Amniotic epithelial cell (primary cell): ENCODE measurements around the gene GFI1B.

Experiments used
- DNase-seq: peaks from one replicate; pipeline ENCODE4 v3.0.0-alpha.2; 2010; ENCODE audit warnings: low read depth

GFI1B gene

DNA sequence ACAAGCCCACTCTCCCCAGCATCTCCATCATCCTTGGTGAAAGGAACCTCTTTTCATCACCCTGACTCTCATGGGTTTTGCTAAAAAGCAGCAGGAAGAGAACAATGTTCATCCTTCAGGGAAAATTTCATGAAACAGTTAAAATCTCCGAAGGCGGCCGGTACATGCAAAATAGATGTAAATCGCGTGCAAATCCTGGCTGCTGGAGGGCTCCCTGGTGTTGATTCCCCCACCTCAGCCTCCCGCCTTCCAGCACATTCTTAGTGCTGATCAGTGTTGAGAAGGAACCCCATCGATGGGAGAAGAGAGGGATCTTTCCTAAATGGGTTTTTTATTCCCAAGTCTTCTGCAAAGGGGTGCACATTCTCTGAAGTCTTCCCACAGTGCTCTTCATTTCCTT lies 8.7 kb upstream of the GFI1B start:
- DNase-seq: no peak

DNA sequence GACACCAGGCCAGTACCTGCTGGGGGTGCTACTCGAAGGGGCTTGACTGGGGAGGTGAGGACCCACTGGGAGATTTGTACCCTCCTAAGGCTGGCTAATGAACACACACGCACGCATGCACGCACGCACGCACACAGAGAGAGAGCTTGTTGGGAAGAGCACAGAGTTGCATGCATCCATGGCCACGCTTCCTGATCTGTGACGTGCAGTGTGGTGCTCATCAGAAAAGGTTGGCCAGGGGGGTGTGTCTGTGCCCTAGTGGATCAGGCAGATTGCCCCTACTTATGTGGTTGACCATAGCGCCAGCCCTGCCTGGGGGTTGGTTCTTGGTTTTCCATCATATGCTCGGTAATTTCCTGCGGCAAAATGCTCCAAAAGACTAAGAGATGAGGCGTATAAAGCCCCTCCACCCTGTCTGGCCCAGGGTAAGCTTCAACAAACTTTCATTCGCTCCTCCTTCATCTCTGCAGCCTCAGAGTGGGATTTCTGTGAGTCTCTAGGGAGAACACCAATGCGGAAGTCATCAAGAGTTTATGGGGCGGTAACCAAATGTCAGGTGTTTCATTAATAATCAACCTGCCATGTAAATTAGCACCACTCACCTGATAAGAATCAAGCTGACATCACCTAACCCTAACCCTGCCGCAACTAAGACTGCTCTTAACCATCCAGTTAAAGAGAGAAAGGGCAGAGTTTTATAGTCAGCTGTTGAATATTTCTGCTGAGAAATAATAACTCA lies 8.0 kb upstream of the GFI1B start:
- no peak for DNase-seq

DNA sequence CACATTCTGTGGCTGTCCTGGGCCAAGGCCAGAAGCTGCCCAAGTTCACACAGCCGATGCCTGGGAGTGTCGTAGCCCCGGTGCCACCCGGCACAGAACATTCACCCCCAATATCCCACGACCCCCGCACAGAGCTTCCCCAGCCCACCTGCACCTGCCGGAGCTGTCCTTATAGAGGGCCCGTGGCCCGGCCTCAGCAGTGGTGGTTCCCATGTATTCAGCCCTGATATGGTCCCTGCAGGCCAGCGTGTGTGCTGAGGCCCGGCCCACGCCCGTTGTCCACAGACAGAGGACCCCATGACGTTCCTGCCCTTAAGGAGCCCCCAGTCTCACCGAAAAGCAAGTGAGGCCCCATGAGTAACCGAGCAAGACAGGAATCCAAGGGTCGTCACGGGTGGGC lies 5.3 kb upstream of the GFI1B start:
- DNase-seq: no peak

DNA sequence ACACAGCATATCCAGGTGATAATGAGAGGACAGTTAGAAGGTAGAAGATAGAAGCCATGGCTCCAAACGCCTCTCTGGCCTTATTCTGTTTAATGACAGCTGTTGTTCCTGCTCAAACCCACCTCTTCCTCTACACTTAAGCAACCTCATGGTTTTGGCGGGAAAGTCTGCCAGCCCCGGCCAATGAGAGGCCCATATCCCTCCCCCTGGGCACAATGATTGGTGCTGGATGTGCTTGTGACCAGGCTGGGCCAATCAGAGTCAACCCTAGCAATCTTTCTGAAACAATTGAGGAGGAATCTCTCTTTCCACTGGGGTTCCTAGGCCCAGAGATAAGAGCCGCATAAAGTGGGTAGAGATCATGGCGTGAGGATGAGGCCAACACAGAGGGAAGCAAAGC lies 4.8 kb upstream of the GFI1B start:
- DNase-seq: peak; percentile 25

DNA sequence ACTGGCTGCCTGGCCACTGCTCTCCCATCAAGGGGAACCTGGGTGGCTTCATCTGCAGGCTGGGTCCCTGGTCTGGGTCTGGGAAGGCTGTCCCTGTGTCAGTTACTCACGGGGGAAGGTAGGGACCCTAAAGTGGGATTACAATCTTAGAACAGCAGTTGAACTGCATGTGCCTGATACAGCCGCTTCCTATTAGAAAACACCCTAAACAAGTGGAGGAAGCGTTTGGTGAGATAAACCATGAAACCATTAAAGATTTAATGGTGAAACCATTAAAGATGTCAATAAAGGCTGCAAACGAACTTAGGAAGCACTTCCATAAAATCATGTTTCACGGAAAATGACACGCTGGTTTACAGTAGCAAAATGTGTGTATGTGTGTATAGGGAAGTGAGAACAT lies 2.5 kb upstream of the GFI1B start:
- DNase-seq: no peak

DNA sequence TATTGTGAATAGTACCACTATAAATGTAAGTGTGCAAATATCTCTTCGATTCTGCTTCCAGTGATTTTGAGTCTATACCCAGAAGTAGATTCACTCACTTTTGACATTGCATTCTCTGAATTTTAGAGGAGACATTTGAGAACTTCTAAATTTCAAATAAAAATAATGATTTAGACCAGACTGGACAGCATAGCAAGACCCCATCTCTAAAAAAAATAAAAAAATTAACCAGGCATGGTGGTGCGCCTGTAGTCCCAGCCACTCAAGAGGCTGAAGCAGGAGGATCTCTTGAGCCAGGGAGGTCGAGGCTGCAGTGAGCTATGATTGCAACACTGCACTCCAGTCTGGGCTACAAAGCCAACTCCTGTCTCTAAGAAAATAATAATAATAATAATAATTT lies 1.9 kb upstream of the GFI1B start:
- DNase-seq: no peak

DNA sequence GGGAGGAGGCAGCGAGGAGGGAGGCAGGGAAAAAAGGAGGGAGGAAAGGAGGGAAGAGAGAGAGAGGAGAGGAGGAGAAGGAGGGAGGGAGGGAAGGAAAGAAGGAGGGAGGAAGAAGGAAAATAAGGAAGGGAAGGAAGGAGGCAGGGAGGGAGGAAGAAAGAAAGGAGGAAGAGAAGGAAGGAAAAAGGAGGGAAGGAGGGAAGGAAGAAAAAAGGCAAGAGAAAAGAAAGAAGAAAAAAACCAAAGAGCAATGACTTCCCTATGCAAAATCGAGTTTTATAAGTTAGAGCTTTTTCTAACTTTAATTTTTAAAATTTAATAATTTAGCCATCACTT lies 413 bp upstream of the GFI1B start:
- DNase-seq: no peak

DNA sequence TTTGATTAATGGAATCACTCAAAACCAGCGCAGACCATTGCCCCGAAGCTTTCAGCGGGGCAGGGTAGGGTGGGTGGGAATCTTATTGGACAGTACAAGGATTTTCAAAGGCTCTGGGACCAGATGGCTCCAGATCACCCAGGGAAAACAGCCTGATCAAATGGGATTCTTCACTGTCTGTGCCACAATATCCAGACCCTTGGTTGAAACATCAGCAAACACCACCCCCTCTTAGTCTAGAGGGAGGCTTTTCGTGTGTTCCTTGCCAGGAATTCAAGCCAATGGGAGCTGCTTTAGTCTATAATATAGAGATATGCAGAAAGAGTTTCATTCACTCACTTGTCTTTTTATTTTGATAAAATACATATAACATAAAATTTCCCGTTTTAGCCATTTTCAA lies 1.7 kb downstream of the GFI1B start:
- no peak for DNase-seq

DNA sequence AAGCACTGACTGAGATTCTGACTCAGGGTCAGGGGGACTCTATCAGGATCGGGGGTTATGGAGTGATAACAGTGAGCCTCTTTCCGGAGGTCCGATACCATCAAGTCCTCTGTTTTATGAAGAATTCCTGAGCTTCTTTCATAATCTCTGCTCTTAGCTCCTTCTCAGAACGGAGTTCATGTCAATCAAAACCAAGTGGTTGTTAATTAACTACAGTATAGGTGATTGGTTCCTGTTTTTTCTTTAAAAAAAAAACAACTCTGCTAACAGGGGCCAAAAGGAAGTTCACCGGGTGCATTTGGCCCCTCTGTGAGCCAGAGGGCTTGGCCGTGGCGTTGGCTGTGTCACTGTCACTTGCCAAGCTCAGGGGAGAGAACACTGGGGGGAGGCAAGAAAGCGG lies 4.0 kb downstream of the GFI1B start:
- no peak for DNase-seq

DNA sequence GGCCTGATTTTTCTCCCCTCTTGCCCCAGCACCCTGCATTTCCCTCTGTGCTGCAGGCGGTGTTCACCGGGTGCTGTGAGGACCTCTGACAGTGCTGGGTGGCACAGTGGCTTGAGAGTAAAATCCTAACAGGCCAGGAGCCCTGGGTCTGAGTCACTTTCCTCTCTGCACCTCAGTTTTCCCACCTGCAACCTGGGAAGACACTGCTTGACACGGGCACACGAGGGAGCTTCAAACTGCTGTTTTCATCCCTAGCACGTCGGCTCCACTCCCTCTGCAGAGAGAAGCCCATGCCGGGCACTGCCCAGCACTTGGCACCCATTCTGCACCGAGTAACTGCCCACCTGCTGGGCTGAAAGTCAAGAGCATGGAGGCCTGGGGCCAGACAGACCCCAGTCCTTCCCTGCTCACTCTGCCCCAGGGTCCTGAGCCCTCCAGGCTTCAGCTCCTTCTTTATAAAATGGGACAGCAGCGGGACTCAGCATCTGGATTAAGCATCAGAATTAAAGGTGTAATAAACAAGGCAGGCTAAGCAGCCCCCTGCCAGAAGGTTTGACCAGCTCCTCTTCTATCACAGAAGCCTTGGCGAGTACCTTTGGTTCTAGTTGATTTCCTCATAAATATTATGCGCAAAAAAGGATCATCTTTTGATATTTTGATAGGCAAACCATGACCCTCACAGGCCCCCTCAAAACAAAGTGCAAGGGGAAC lies 5.2 kb downstream of the GFI1B start:
- no peak for DNase-seq

DNA sequence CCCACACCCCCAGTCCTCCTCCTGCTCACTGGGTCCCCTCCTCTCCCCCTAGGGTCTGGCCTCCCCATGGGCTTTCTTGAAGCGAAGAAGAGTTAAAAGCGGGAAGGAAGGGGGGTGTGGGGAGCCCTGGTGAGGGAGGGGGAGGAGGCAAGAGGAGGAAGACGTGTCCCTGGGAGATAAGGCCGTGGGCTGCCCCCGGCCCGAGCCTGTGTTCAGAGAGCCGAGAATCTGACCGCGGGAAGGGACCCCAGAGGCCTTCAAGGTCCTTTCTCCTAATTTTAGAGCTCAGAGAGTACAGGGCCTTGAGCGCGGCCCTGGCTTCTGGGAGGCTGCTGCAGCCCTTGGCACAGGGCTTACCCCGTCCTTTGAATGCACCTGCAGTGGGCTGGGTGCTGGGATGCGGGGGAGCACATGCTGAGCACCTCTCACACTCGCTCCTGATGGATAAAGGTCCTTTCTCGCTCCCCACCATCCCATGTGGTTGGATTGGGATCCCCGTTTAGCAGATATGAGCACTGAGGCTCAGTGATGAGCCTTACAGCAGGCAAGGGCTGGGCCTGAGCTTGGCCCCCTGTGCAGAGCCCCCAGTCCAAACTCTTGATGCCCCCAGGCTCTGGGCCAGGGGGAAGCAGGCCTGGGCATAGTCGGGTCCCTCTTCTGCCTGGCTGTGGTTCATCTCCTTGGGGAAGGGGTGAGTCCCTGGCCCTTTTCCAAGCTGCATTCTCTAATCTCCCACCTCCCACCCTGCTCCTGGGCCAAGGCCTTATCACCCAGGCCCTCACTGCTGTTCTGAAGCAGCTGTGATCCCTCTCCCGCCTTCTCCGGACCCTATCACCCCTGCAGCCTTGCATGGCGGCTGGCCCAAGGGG lies 5.9 kb downstream of the GFI1B start:
- no peak for DNase-seq

DNA sequence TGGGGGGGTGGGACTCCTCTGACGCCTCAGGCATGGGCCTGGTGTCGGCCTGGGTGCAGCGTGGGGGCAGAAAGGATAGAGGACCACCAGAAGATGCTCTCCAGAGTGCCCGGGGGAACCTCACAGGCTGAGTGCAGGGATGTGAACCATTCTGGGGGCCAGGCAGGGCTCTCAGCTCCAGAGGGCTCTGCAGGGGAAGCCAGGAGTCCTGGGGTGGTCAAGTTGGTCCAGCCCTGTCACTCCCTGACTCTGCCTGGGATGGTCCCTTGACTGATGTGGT lies 6.5 kb downstream of the GFI1B start:
- DNase-seq: no peak

DNA sequence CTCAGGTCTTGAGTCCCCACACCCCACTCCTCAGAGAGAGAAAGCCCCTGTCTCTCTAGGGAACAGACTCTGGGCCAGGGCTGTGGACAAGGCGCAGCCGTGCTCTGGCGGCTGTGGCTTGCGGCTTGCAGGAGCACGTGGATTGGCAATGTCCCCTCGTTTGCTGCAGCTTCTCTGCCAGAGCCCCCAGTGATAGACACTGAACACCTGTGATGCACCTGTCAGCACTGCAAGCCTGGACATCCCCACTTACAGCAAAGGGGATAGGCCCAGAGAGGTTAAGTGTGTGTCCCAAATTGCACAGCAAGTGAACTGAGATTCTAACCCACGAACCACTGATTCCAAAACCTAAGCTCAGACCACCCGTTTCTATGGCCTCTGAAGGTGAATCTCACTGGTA lies 7.0 kb downstream of the GFI1B start:
- no peak for DNase-seq

DNA sequence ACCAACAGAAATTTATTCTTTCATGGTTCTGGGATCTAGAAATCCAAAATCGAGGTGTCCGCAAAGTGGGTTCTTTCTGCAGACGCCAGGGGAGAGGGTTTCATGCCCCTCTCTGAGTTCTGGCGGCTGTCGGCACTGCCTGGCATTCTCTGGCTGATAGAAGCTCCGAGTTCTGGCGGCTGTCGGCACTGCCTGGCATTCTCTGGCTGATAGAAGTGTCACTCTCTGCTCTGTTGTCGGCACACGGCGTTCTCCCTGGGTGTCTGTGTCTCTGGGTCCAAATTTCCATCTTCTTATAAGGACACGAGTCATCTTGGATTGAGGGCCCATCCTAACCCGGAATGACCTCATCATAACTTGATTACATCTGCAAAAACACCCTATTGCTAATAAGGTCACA lies 7.6 kb downstream of the GFI1B start:
- no peak for DNase-seq

DNA sequence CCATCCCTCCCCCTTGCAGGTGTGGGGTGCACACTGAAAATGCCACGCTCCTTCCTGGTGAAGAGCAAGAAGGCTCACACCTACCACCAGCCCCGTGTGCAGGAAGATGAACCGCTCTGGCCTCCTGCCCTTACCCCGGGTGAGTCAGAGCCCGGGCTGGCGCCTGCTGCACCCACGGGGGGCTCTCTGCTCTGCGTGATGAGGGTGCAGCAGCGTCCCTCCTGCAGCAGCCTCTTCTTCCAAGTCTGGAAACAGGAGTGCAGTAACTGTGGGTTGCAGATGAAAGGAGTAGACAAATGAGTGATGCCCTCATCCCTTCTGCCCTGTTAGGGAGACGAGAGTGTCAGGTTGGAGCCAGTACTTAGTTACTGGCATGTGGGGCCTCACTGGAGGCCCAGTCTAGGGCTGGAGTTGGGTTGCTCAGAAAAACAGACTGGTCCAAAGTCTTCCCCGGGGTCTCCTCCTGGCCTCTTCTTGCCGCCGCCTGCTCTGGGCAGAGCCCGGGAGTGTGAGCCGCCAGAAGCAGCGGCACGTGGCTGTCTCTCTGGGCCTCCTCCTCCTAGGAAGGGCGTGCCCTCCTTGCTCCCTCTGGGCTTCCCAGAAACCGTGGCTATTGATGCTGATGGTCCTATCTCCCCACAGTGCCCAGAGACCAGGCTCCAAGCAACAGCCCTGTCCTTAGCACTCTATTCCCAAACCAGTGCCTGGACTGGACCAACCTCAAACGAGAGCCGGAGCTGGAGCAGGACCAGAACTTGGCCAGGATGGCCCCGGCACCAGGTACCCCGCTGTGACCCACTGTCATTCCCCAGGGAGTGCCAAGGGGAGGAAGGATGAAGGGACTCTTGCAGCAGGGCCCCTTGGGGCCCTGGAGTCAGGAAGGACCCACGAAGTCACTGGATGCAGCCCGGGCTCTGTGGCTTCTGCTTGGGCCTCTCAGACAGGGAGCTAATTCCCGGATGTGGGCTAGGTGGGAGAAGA lies 8.4 kb downstream of the GFI1B start:
- peak; percentile 23 for DNase-seq

DNA sequence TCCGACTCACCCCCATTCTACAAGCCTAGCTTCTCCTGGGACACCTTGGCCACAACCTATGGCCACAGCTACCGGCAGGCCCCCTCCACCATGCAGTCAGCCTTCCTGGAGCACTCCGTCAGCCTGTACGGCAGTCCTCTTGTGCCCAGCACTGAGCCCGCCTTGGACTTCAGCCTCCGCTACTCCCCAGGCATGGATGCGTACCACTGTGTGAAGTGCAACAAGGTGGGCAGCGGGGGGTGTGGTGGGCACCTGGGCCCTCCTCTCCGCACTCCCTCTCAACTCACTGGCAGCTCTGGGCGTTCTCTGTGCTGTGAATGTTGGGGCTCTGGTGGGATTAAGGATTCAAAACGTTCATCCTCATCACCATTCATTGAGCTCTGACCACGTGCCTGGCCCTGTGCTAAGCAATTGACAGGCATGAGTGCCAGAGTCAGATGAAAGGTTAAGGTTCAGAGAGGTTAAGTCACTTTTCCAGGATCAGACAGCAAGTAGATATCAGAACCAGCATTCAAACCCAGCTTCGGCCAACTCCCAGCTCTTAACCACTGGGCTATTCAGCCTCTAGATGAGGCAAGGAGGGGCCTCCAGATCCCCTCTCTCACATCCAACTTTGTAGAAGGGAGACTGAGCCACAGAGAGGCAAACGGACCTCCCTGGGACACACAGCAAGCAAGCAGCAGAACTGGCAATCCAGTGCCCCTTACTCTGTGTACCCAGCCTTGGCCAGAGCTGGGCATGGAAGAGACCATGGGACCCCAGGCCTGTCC lies 9.9 kb downstream of the GFI1B start:
- no peak for DNase-seq

DNA sequence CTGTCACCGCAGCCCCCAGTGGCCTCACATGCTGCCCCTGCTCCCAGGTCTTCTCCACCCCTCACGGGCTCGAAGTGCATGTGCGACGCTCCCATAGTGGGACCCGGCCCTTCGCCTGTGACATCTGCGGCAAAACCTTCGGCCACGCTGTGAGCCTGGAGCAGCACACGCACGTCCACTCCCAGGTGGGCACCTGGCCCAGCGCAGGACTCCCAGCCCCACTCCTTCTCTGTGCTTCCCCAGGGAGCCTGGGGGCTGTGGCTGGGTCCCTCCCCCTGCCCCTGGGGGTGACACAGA lies 10.5 kb downstream of the GFI1B start:
- no peak for DNase-seq

DNA sequence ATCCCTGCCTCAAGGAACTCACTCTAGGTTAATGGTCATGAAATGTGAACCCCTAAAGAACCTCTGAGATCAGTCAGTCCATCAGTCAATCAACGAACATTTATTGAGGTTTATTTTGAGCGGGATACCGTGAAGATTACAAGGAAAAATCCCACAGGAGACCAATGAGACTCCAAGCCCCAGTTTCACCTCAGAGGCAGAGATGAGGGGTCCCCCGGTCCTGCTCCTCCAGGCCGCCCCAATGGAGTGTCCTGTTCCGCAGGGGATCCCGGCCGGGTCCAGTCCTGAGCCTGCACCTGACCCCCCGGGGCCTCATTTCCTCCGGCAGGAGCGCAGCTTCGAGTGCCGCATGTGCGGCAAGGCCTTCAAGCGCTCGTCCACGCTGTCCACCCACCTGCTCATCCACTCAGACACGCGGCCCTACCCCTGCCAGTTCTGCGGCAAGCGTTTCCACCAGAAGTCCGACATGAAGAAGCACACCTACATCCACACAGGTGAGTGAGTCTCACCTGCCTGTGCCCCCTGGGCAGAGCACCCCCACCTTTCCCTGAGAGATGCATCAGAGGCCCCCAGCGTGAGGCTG lies 11.0 kb downstream of the GFI1B start:
- DNase-seq: no peak

DNA sequence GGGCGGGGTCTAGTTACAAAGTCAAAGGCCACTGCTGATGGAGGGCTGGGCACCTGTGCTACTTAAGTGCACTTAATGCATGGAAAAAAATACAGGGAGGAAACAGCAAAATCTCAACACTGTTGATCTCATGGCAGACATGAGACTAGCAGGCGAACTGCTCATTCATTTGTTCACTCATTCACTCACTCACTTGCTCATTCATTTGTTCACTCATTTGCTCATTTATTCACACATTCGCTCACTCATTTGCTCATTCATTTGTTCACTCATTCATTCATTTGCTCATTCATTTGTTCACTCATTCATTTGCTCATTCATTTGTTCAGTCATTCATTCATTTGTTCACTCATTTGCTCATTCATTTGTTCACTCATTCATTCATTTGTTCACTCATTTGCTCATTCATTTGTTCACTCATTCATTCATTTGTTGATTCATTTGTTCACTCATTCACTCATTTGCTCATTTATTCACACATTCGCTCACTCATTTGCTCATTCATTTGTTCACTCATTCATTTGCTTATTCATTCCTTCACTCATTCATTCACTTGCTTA lies 11.6 kb downstream of the GFI1B start:
- DNase-seq: peak; percentile 55

DNA sequence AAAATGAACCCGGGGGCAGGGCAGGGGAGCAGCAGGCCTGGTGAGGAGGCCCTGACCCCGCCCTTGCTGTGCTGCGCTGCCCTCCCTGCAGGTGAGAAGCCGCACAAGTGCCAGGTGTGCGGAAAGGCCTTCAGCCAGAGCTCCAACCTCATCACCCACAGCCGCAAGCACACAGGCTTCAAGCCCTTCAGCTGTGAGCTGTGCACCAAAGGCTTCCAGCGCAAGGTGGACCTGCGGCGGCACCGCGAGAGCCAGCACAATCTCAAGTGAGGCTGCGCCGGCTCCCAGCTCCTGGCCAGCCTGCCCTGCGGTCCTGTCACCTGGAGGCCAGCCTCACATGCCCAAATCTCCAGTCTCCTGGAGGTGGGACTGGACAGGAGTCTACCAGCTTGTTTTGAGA lies 12.3 kb downstream of the GFI1B start:
- no peak for DNase-seq
